HG02973 (cell line): ENCODE results near the gene GP2.
"Not testable (repeated sequence)": the region's sequence is repeated elsewhere in the genome, so short reads cannot be mapped to it uniquely, and the experiment has no call there.

ENCODE experiments used
- ATAC-seq: cut with Tn5 transposase; IDR thresholded peaks from one replicate; pipeline ENCODE4 v1.9.1; 2021; ENCODE audit warnings: moderate library complexity; ENCODE audit not compliant: unreplicated experiment

The GP2 gene

GRCh38 chr16:20326321-20326720, 992 bp downstream of the GP2 start:
- no peak for ATAC-seq

- ATAC-seq: no peak
Observed at GRCh38 chr16:20325005-20325404, 2.3 kb downstream of the GP2 start.

- no peak for ATAC-seq
Observed at GRCh38 chr16:20323591-20324117, 3.7 kb downstream of the GP2 start.

GRCh38 chr16:20322696-20323095, 4.6 kb downstream of the GP2 start:
- no peak for ATAC-seq

- ATAC-seq: no peak
Observed at GRCh38 chr16:20321671-20322070, 5.6 kb downstream of the GP2 start.

GRCh38 chr16:20321051-20321450, 6.3 kb downstream of the GP2 start:
- ATAC-seq: not testable (repeated sequence)

GRCh38 chr16:20320592-20320991, 6.7 kb downstream of the GP2 start:
- no peak for ATAC-seq

GRCh38 chr16:20320178-20320577, 7.1 kb downstream of the GP2 start:
- no peak for ATAC-seq

- no peak for ATAC-seq
Observed at GRCh38 chr16:20319406-20319805, 7.9 kb downstream of the GP2 start.

GRCh38 chr16:20318437-20318836, 8.9 kb downstream of the GP2 start:
- no peak for ATAC-seq

- ATAC-seq: no peak
Observed at GRCh38 chr16:20318006-20318405, 9.3 kb downstream of the GP2 start.

- no peak for ATAC-seq
Observed at GRCh38 chr16:20317117-20317516, 10.2 kb downstream of the GP2 start.

GRCh38 chr16:20316715-20317114, 10.6 kb downstream of the GP2 start:
- no peak for ATAC-seq

- ATAC-seq: no peak
Observed at GRCh38 chr16:20315764-20316163, 11.5 kb downstream of the GP2 start.

- no peak for ATAC-seq
Observed at GRCh38 chr16:20314575-20314974, 12.7 kb downstream of the GP2 start.

GRCh38 chr16:20313741-20314140, 13.6 kb downstream of the GP2 start:
- no peak for ATAC-seq

GRCh38 chr16:20312536-20313095, 14.7 kb downstream of the GP2 start:
- ATAC-seq: not testable (repeated sequence)

GRCh38 chr16:20311548-20311947, 15.8 kb downstream of the GP2 start:
- no peak for ATAC-seq

- no peak for ATAC-seq
Observed at GRCh38 chr16:20310421-20311395, 16.6 kb downstream of the GP2 start.

- no peak for ATAC-seq
Observed at GRCh38 chr16:20309786-20310185, 17.5 kb downstream of the GP2 start.

- no peak for ATAC-seq
Observed at GRCh38 chr16:20308801-20309590, 18.3 kb downstream of the GP2 start.
